Hematopoietic multipotent progenitor cell (in vitro differentiated cells): ENCODE results near the gene CCDC61. TPM values are rescaled to one million over a fixed set of nuclear protein-coding genes. Genes with fewer than 3 reads are reported as not detected.

Experiments used
- DNase-seq, 3 donors: peaks; one replicate each; pipeline ENCODE4 v3.0.0-alpha.2; 2011 to 2015; ENCODE audit warnings: low read depth in 2 of 3, low spot score in 2 of 3
- total RNA-seq: library from RNA; depleted of rRNA; stranded (reverse); fragments of >200 nt; gene quantifications from one replicate; pipeline ENCODE4 v1.2.3, GENCODE V29; 2012

CCDC61 gene, protein sequence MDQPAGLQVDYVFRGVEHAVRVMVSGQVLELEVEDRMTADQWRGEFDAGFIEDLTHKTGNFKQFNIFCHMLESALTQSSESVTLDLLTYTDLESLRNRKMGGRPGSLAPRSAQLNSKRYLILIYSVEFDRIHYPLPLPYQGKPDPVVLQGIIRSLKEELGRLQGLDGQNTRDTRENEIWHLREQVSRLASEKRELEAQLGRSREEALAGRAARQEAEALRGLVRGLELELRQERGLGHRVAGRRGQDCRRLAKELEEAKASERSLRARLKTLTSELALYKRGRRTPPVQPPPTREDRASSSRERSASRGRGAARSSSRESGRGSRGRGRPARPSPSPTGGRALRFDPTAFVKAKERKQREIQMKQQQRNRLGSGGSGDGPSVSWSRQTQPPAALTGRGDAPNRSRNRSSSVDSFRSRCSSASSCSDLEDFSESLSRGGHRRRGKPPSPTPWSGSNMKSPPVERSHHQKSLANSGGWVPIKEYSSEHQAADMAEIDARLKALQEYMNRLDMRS
- 14.3 TPM for total RNA-seq

- peak; percentile 92 to 100 (median 98) for DNase-seq
These were observed at the start of gene CCDC61 for GRCh38 chr19:45994998-45995714. TSS of gene CCDC61 (plus strand) at chr19:45995467. CDS start at chr19:46003019, 7,552 bp downstream.

- no peak for DNase-seq
These were observed 47.3 kb upstream of the CCDC61 start for GRCh38 chr19:45947926-45948325.

- DNase-seq, result no peak
These were observed 43.0 kb upstream of the CCDC61 start for GRCh38 chr19:45952341-45952685.

GRCh38 chr19:45952686-45953505 lies 42.4 kb upstream of the CCDC61 start:
- DNase-seq, result peak in 2 of 3 donors; percentile 53 to 62

- DNase-seq, result no peak
These were observed 41.6 kb upstream of the CCDC61 start for GRCh38 chr19:45953676-45954075.

GRCh38 chr19:45954156-45954555 lies 41.1 kb upstream of the CCDC61 start:
- no peak for DNase-seq

DNA sequence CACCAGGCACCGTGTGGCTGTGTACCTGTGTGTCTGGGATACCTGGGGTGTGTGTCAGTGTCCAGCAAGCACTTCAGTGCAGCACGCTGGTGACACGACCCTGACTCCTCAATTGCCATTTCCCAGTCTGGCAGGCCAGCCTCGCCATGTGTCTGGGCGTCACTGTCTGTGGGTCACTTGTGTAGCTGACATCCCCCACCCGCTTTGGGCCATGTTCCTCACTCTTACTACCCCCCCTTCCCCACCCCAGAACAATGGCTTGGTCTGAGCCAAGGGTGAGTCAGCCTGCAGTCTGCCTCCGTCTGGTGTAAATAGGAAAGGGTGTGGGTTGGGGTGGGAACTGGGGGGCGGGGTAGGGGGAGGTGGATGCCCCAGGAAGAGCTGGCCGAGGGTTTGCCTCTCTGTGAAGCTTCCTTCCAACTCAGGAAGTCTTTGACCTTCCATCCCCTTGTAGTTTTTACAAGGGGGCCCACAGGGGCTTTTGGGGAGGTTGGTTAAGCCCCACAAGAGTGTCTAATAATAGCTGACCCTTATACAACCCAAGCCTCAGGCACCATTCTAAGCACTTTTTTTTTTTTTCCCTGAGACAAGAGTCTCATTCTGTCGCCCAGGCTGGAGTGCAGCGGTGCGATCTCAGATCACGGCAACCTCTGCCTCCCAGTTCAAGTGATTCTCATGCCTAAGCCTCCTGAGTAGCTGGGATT lies 39.2 kb upstream of the CCDC61 start:
- peak in 2 of 3 donors; percentile 18 to 44 for DNase-seq

DNA sequence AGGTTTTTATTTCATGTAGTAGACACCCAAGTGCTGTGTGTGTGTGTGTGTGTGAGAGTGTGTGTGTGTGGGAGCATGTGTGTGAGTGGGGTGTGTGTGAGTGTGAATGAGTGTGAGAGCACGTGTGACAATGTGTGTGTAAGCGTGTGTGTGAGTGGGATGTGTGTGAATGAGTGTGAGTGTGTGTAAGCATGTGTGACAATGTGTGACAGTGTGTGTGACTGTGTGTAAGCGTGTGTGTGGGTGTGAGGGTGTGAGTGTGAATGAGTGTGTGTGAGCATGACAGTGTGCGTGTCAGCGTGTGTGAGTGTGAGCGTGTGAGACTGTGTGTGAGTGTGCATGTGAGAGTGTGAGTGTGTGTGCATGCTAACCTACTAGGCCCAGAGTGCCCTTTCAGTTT lies 36.9 kb upstream of the CCDC61 start:
- no peak for DNase-seq

- no peak for DNase-seq
These were observed 36.3 kb upstream of the CCDC61 start for GRCh38 chr19:45958769-45959516.

DNA sequence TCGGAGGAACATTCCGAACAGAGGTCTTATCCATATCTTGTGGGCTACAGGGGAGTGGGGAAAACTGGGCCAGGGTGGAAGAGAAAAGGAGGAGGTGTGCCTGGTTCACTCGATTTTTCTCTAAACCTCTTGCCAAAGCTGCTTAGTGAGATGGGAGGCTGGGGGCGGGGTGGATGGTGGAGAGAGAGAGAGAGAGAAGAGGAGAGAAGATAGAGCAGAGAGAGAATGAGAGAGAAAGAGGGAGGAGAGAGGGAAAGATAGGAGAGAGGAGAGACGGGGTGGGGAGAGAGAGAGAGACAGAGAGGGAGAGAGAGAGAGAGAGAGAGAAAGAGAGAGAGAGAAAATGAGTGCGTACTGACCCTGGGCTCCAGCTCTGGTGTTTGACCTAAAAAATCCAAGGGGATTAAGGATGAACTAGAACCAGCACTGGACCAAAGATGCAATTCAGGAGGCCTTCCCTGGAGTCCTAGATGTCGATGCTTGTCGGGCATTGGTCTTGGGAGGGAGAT lies 35.7 kb upstream of the CCDC61 start:
- no peak for DNase-seq

DNA sequence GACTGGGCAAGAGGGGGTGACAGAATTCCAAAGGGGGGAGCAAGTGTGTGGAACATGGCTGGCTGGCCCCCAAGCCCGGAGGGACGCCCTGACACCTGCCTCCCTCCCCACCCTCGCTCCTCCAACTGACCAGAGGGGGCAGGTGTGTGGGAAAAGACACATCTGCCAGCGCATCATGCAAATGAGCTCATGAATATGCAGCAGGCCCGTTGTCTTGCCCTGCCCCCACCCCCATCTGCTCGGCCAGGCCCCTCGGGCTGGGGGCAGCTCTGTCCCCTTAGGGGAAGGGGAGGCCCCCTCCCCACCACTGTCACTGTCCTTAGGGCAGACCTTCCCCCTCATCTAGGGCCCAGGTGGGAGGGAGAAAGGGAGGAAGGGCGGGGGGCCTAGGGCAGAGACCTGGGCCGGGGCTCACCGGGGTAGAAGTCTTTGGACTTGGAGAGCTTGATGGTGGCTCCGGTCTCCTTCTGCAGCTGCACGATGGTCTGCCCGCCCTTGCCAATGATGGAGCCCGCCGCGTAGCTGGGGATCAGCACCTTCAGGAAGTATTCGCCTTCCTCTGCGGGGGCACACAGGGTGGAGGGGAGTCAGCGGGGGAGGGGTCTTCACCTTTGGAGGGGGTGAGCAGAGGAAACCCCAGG lies 34.6 kb upstream of the CCDC61 start:
- DNase-seq, result no peak

DNA sequence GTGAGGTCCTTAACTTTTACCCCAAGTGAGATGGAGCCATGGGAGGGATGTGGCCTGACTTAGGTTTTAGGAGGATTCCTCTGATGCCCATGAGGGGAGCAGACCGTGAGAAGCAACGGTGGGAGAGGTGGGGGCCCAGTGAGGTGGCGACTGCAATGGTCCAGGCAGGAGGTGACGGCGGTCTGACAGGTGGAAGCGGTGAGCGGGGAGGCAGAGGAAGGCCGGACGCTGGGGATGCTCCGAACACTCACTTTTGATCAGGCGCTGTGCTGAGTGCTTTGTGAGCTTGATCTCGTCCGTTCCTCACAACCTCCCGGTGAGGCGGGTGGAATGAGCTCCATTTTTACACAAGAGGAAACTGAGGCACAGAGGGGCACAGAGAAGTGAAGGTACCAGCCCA lies 33.2 kb upstream of the CCDC61 start:
- DNase-seq, result no peak

DNA sequence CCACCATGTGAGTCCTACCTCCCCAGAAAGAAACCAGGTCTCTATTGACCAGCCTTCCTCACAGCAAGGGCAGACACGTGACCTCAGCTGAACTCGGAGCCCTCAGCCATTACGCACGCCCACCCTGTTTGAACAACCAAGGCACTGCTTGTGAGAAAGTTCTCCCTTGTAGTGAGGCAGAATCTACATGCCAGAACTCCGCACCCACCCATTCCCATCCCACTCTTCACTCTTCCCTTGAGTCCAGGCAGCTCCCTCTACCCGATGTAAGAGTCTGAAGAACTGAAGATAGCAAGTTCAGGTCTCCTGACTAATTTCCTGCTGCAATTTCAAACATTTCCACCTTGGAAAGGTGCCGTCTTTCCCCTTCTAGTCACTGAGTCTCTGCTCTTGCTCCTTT lies 28.0 kb upstream of the CCDC61 start:
- DNase-seq, result no peak

DNA sequence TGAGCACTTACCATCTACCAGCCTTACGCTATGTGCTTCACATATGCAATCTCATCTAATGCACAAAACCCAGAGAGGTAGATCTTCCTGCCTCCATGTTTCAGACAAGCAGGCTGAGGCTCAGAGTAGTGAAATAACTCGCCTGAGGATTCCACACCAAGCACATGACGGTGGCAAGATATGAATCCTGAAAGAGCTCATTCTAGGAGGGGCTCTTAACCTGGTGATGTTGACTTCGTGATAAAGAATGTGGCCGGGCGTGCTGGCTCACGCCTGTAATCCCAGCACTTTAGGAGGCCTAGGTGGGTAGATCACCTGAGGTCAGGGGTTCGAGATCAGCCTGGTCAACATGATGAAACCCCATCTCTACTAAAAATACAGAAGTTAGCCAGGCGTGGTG lies 26.6 kb upstream of the CCDC61 start:
- no peak for DNase-seq

DNA sequence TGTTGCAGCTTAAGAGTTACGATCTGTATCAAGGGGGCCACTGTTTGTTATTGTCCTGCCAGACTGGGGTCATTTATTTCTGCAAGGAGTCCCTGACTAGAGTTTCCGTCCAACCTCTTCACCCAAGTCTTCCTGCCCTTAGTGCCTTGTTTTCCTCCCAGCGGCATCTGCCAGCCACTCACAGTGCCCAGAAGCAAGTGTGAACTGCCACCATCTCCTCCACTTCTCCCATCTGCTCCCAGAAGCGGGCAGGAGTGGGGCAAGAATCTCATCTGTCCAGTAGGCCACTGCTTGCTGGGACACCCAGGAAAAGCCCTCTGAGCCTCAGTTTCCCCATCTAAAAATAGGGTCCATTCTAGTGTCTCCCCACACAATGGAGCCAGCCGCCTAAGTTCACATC lies 25.6 kb upstream of the CCDC61 start:
- no peak for DNase-seq

- no peak for DNase-seq
These were observed 23.9 kb upstream of the CCDC61 start for GRCh38 chr19:45971260-45971902.

DNA sequence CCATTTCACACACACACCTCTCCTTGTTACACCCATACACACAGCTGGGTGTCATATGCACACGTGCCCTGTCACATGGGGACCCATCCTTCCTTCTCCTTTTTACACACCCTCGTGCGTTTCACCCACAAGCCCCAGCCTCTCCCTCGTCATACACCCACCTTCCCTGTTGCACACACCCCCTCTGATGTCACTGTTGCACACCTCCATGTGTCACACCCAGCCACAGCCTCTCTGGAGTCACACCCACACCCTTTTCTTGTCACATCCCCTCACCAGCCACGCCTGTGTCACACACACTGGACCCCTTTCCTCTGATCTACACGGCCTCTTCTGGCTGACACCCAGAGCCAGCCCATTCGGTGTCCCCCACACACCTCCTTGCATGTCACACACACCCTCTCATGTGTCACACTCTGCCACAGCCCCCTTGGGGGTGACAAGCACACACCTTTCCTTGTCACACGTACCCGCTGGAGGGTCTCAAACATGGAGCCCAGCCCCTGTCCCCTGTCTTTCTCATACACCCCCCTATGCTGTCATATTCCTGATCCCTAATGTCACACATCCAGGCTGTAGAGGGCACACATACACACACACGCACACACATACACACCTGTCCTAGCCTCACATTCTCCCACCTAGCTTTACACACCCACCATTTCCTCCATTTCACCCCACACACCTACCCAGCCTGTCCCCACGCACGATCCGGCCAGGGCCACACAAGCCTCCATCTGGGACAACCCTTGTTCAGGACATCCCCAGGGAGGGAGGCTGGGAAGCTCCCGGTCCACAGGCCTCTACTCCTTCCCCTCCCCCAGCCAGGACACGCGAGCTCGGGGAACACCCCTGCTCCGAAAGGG lies 23.0 kb upstream of the CCDC61 start:
- DNase-seq, result peak in 2 of 3 donors; percentile 51 to 54
